ENCODE results near the gene ACSS2.

- TF ChIP-seq CTCF (IDR thresholded peaks at IDR 0.05) (no peak), POLR2A (IDR thresholded peaks at IDR 0.05) (no peak)
These were observed 95.3 kb downstream of the ACSS2 start for GRCh38 chr20:34971561-34972235.
